WERI-Rb-1 (cell line): ENCODE results near the gene EBF4.
A peak's percentile ranks its signal among the peaks of the same experiment; 100 is the strongest.

Source experiments
- DNase-seq: peaks from one replicate; pipeline ENCODE4 v3.0.0-alpha.2; 2020
- H3K27ac ChIP-seq: fragments of 250-450 bp; sonication (Bioruptor Pico); 2 replicates; pipeline ENCODE4 v1.5.1; 2020; ENCODE audit warnings: mild to moderate bottlenecking, moderate library complexity
- H3K27me3 ChIP-seq: fragments of 250-450 bp; sonication (Bioruptor Pico); 2 replicates; pipeline ENCODE4 v1.5.1; 2021; ENCODE audit warnings: mild to moderate bottlenecking, low read depth, moderate library complexity; ENCODE audit not compliant: insufficient read depth, severe bottlenecking
- H3K36me3 ChIP-seq: fragments of 250-450 bp; sonication (Bioruptor Pico); 2 replicates; pipeline ENCODE4 v1.5.1; 2020; ENCODE audit warnings: mild to moderate bottlenecking, moderate library complexity
- H3K4me3 ChIP-seq: 2 replicates; pipeline ENCODE4 v1.5.1; 2011; ENCODE audit warnings: low read depth, mild to moderate bottlenecking, control low read depth, low read length
- H3K9me3 ChIP-seq: fragments of 250-450 bp; sonication (Bioruptor Pico); 2 replicates; pipeline ENCODE4 v1.5.1; 2021; ENCODE audit warnings: mild to moderate bottlenecking, moderate library complexity; ENCODE audit not compliant: severe bottlenecking
- CTCF ChIP-seq: IDR thresholded peaks from 2 replicates; pipeline ENCODE4 v1.5.1; 2011; ENCODE audit warnings: low read depth, mild to moderate bottlenecking, control low read depth, inconsistent platforms, low read length

EBF4 gene, protein sequence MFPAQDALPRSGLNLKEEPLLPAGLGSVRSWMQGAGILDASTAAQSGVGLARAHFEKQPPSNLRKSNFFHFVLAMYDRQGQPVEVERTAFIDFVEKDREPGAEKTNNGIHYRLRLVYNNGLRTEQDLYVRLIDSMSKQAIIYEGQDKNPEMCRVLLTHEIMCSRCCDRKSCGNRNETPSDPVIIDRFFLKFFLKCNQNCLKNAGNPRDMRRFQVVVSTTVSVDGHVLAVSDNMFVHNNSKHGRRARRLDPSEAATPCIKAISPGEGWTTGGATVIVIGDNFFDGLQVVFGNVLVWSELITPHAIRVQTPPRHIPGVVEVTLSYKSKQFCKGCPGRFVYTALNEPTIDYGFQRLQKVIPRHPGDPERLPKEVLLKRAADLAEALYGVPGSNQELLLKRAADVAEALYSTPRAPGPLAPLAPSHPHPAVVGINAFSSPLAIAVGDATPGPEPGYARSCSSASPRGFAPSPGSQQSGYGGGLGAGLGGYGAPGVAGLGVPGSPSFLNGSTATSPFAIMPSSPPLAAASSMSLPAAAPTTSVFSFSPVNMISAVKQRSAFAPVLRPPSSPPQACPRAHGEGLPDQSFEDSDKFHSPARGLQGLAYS

DNA sequence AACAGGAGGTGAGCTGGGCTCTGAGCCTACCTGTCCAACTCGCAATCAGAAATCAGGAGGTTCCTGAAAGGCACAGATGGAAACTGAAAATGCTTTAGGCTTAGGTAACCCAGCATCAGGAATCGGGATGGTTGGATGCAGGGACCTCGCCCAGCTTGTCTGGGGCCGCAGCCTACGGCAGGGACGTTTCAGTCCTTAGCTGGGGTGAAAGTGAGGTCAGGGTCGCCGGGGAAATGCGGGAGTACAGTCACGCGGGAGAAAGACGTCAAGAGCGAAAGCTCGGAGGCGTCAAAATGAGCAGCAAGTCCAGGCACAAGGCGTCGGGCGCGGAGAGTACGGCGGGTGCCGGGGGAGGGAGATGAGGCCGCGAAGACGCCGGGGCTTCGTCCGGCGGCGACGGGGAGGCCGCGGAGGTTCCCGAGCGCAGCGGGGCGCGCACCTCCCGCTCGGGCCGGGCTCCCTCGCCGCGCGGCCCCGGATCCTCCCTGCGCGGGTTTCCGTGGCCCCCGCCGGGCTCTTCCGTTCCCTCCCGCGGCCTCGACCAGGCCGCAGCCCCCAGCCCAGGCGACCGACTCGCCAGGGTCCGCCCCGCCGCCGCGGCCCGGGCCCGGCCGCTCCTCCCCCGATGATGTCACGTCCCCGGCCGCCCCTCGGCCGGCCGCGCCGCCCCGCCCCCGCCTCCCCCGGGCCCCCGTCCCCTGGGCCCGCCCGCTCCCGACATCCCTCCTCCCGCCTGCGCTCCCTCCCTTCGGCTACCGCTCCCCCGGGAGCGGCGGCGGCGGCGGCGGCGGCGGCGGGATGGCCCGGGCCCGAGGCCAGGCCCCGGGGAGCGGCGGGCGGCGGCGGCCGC is at the start of gene EBF4:
Gene EBF4, plus strand, starts transcription at position 745 of the 850 bp plus-strand sequence. CDS start 866 bp downstream, outside the sequence.
- H3K36me3 ChIP-seq, result no peaks in the 10 kb centered on the region; the same call in 1 of the 2 replicates
- H3K27me3 ChIP-seq, result no peaks in the 10 kb centered on the region
- peak; percentile 75 for DNase-seq
- peak within 1 kb of the TSS; percentile 64 for H3K27ac ChIP-seq
- H3K4me3 ChIP-seq, result peak within 1 kb of the TSS; percentile 59
- no peak for TF ChIP-seq CTCF
- no peaks in the 10 kb centered on the region for H3K9me3 ChIP-seq

DNA sequence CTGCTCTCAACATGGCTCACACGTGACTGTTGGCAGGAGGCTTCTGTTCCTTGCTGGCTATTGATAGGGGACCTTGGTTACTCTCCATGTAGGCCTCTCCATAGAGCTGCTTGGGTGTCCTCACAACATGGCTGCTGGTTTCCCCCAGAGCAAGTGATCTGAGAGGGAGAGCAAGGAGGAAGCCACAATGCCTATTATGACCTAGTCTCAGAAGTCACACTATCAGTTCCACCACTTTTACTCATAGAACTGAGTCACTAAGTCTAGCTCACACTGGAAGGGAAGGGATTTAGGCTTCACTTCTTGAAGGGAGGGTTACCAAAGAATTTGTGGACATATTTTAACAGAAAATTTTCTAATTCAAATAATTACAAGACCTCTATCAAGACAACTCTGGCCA is 48.9 kb upstream of the EBF4 start:
- TF ChIP-seq CTCF, result no peak
- H3K9me3 ChIP-seq, result no peaks in the 10 kb centered on the region
- H3K27me3 ChIP-seq, result no peaks in the 10 kb centered on the region
- no peak for DNase-seq
- H3K27ac ChIP-seq, result no peak overlapping the region
- H3K4me3 ChIP-seq, result no peak overlapping the region
- no peaks in the 10 kb centered on the region for H3K36me3 ChIP-seq

- peak within 1 kb of the TSS; percentile 98 for H3K4me3 ChIP-seq
- peak within 1 kb of the TSS; percentile 94 for H3K27ac ChIP-seq
- DNase-seq, result peak; percentile 91
- no peak for TF ChIP-seq CTCF
- H3K36me3 ChIP-seq, result peaks cover 46% of the 10 kb centered on the region
- H3K27me3 ChIP-seq, result no peaks in the 10 kb centered on the region
- no peaks in the 10 kb centered on the region for H3K9me3 ChIP-seq
Observed at GRCh38 chr20:2651772-2652723, 40.5 kb upstream of the EBF4 start, which contains the start of gene NOP56. NOP56 (plus strand) TSS chr20:2652632; CDS start chr20:2652661, 29 bp downstream.

DNA sequence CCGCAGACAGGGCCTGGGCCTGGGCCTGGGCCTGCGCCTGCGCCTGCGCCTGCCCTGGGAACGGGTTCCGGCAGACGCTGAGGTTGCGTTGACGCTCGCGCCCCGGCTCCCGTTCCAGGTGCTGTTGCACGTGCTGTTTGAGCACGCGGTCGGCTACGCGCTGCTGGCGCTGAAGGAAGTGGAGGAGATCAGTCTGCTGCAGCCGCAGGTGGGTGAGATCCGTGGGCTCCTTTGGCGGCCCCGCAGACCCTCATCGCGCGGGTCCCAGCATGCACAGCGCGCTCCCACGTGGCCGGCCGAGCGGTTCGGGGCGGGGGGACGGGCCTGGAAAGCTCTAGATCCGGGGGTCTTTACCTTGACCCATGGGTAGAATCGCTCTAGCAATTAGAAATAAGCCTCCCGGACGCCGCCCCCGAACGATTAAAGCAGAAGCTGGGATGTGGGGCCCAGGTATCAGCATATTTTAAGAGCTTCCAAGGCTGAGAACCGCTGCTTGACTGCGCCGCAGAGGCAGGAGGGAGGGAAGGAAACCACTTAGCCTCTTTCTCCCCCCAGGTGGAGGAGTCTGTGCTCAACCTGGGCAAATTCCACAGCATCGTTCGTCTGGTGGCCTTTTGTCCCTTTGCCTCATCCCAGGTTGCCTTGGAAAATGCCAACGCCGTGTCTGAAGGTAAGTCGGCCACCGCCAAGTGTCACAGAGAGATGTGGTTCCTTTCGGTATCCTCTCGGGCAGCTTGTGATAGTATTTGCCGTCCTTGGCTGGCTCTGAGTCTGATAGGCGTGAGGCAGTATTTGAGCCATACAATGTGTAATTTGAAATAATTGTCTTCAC is 39.6 kb upstream of the EBF4 start:
- H3K4me3 ChIP-seq, result peak overlapping the region; percentile 98
- no peaks in the 10 kb centered on the region for H3K9me3 ChIP-seq
- peak; percentile 41 for DNase-seq
- peaks cover 53% of the 10 kb centered on the region for H3K36me3 ChIP-seq
- no peaks in the 10 kb centered on the region for H3K27me3 ChIP-seq
- TF ChIP-seq CTCF, result no peak
- peak overlapping the region; percentile 94 for H3K27ac ChIP-seq
